CD4-positive, alpha-beta T cell (primary cell): Measurements from ENCODE around the gene NKD1. TPM values are rescaled to one million over a fixed set of nuclear protein-coding genes. Genes with fewer than 3 reads are reported as not detected.

Experiments
- ATAC-seq: fragments of 200-7000 bp; cut with Tn5 transposase; one replicate; pipeline ENCODE4 v1.10.0; 2022; ENCODE audit warnings: mild to moderate bottlenecking; ENCODE audit not compliant: poor library complexity
- CTCF ChIA-PET: fragments of 350-600 bp; sonication (Branson Sonifier 250); formaldehyde crosslinking; loops from one replicate; lab custom pipeline; 2021; ENCODE audit warnings: antibody characterized with exemption, inconsistent platforms; lab: Charles Lee
- POLR2A ChIA-PET: fragments of 350-600 bp; sonication (Branson Sonifier 250); formaldehyde crosslinking; loops from one replicate; lab custom pipeline; 2021; ENCODE audit warnings: antibody characterized with exemption, inconsistent platforms; lab: Charles Lee
- DNase-seq, 14 experiments: peaks; one replicate each; pipeline ENCODE4 v3.0.0-alpha.2; 2013 to 2020; ENCODE audit warnings: mixed read lengths in 2 of 14
- H3K27ac ChIP-seq, 2 donors: one replicate each; pipeline versions ENCODE4 v1.5.1 to v1.7.0; 2013; ENCODE audit warnings: low read length in 2 of 2, low read depth in 1 of 2, mild to moderate bottlenecking in 1 of 2
- H3K27me3 ChIP-seq, 2 experiments: 1 replicate in 1 of 2; 2 replicates in 1 of 2; pipeline versions ENCODE4 v1.6.1 to v1.7.0; 2013; ENCODE audit warnings: low read length in 2 of 2, control low read depth in 1 of 2, mild to moderate bottlenecking in 1 of 2, moderate library complexity in 1 of 2; ENCODE audit not compliant: insufficient read depth in 2 of 2, control insufficient read depth in 1 of 2
- H3K36me3 ChIP-seq: one replicate; pipeline ENCODE4 v1.6.1; 2013; ENCODE audit warnings: low read length, control low read depth; ENCODE audit not compliant: insufficient read depth
- H3K4me1 ChIP-seq: one replicate; pipeline ENCODE4 v1.6.1; 2013; ENCODE audit warnings: low read length, control low read depth; ENCODE audit not compliant: insufficient read depth
- H3K4me3 ChIP-seq: one replicate; pipeline ENCODE4 v1.5.1; 2013; ENCODE audit warnings: mild to moderate bottlenecking, low read length, moderate library complexity
- H3K9me3 ChIP-seq, 2 experiments: 1 replicate in 1 of 2; 2 replicates in 1 of 2; pipeline versions ENCODE4 v1.6.1 to v1.7.0; 2013; ENCODE audit warnings: low read length in 2 of 2, mild to moderate bottlenecking in 2 of 2, control low read depth in 1 of 2, moderate library complexity in 1 of 2; ENCODE audit not compliant: control insufficient read depth in 1 of 2, insufficient read depth in 1 of 2
- H3K27ac Mint-ChIP-seq: one replicate; pipeline ENCODE4 v1.8.0; 2020; ENCODE audit warnings: mixed read lengths
- H3K27me3 Mint-ChIP-seq: one replicate; pipeline ENCODE4 v1.8.0; 2021; ENCODE audit warnings: mixed read lengths
- H3K36me3 Mint-ChIP-seq: one replicate; pipeline ENCODE4 v1.8.0; 2021; ENCODE audit warnings: low read depth, mixed read lengths
- H3K4me1 Mint-ChIP-seq: one replicate; pipeline ENCODE4 v1.8.0; 2021; ENCODE audit warnings: low read depth, mixed read lengths
- H3K4me3 Mint-ChIP-seq: one replicate; pipeline ENCODE4 v1.8.0; 2020; ENCODE audit warnings: mild to moderate bottlenecking, mixed read lengths
- H3K9me3 Mint-ChIP-seq: one replicate; pipeline ENCODE4 v1.8.0; 2020; ENCODE audit warnings: mixed read lengths
- CTCF ChIP-seq: fragments of 200-600 bp; IDR thresholded peaks from one replicate; pipeline ENCODE4 v1.8.0; 2022; ENCODE audit warnings: antibody characterized with exemption, mild to moderate bottlenecking
- intact Hi-C, 2 experiments: fragments of 100-400 bp; cut with DNase I in 1 of 2; cut with micrococcal nuclease in 1 of 2; formaldehyde crosslinking; loops; one replicate each; pipeline versions ENCODE4 v1.15.1 to v1.9.0; 2023 to 2025; cut with DNase I, micrococcal nuclease
- total RNA-seq, 174 experiments: library from RNA in 2 of 174; stranded (reverse) in 2 of 174; gene quantifications; one replicate each; pipeline ENCODE4 v1.2.3 and lab custom pipeline; 2021 to 2026

Gene NKD1
- total RNA-seq, 2 experiments from 2014 or later: 6.1 to 9.8 TPM

GRCh38 chr16:50565428-50565827 lies 17.2 kb downstream of the NKD1 start:
- peaks cover 17% of the 10 kb centered on the region for H3K4me1 Mint-ChIP-seq
- peaks cover 4% of the 10 kb centered on the region for H3K36me3 ChIP-seq
- H3K9me3 ChIP-seq: peaks cover 6 to 7% of the 10 kb centered on the region in 2 experiments
- TF ChIP-seq CTCF: no peak
- intact Hi-C loops: no loop called here
- H3K4me3 ChIP-seq: no peak overlapping the region
- ATAC-seq: no peak
- ChIA-PET POLR2A (no interaction called here), CTCF (no interaction called here)
- no peak overlapping the region for H3K27ac ChIP-seq
- no peaks in the 10 kb centered on the region for H3K27me3 ChIP-seq
- no peak overlapping the region for H3K27ac Mint-ChIP-seq
- H3K4me3 Mint-ChIP-seq: no peak overlapping the region
- peaks cover 10% of the 10 kb centered on the region for H3K4me1 ChIP-seq
- peaks cover 2% of the 10 kb centered on the region for H3K9me3 Mint-ChIP-seq
- no peaks in the 10 kb centered on the region for H3K27me3 Mint-ChIP-seq
- DNase-seq: no peak
- peaks cover 58% of the 10 kb centered on the region for H3K36me3 Mint-ChIP-seq

GRCh38 chr16:50566014-50566962 lies 18.1 kb downstream of the NKD1 start:
- no peak overlapping the region for H3K27ac Mint-ChIP-seq
- H3K27me3 Mint-ChIP-seq: no peaks in the 10 kb centered on the region
- TF ChIP-seq CTCF: no peak
- Histone ChIP-seq H3K27me3 (no peaks in the 10 kb centered on the region), H3K27ac (no peak overlapping the region), H3K9me3 (peaks cover 0 to 2% of the 10 kb centered on the region in 2 experiments), H3K36me3 (peaks cover 4% of the 10 kb centered on the region), H3K4me1 (peaks cover 10% of the 10 kb centered on the region), H3K4me3 (no peak overlapping the region)
- POLR2A ChIA-PET: interaction anchor here (0.5 to 0.7 kb wide), 2 partner anchors 19 to 190 kb away, joined by 3 read pairs; partner anchors contain the start of gene NKD1
- DNase-seq: no peak
- no peak overlapping the region for H3K4me3 Mint-ChIP-seq
- CTCF ChIA-PET: no interaction called here
- peaks cover 17% of the 10 kb centered on the region for H3K4me1 Mint-ChIP-seq
- intact Hi-C loops: no loop called here
- H3K9me3 Mint-ChIP-seq: peaks cover 2% of the 10 kb centered on the region
- no peak for ATAC-seq
- H3K36me3 Mint-ChIP-seq: peaks cover 54% of the 10 kb centered on the region

GRCh38 chr16:50567651-50568050 lies 19.5 kb downstream of the NKD1 start:
- Mint-ChIP-seq H3K27ac (no peak overlapping the region), H3K36me3 (peaks cover 49% of the 10 kb centered on the region), H3K4me1 (peaks cover 11% of the 10 kb centered on the region), H3K27me3 (no peaks in the 10 kb centered on the region), H3K9me3 (no peaks in the 10 kb centered on the region), H3K4me3 (no peak overlapping the region)
- no peaks in the 10 kb centered on the region for H3K27me3 ChIP-seq
- no peak overlapping the region for H3K27ac ChIP-seq
- peaks cover 10% of the 10 kb centered on the region for H3K4me1 ChIP-seq
- POLR2A ChIA-PET: no interaction called here
- CTCF ChIA-PET: no interaction called here
- intact Hi-C loops: no loop called here
- no peaks in the 10 kb centered on the region for H3K9me3 ChIP-seq
- ATAC-seq (no peak), DNase-seq (no peak)
- H3K4me3 ChIP-seq: no peak overlapping the region
- peaks cover 4% of the 10 kb centered on the region for H3K36me3 ChIP-seq
- no peak for TF ChIP-seq CTCF
